ENCODE data around the gene TMEM266. TPM values are rescaled to one million over a fixed set of nuclear protein-coding genes. Genes with fewer than 3 reads are reported as not detected.
A peak's percentile ranks its signal among the peaks of the same experiment; 100 is the strongest.

TMEM266 gene
- total and polyA plus RNA-seq, 5 donors, result 0.09 TPM; not detected in 4

- no peaks in the 10 kb centered on the region for H3K4me1 ChIP-seq (ENCODE audit: control insufficient read depth, insufficient read depth, low read length)
- WGBS, result 95% methylated on average over 1 of the region's 1 CpG
- H3K9me3 ChIP-seq (ENCODE audit: control insufficient read depth, low read length), result no peaks in the 10 kb centered on the region
- no peak overlapping the region for H3K27ac ChIP-seq (ENCODE audit: low read length)
- ATAC-seq (no peak), DNase-seq (no peak)
- no peak overlapping the region for H3K4me3 ChIP-seq (ENCODE audit: low read length)
- no peaks in the 10 kb centered on the region for H3K27me3 ChIP-seq (ENCODE audit: control insufficient read depth, insufficient read depth)
- intact Hi-C loops (cut with DNase I), result no loop called here
These were observed 74.8 kb downstream of the TMEM266 start for GRCh38 chr15:76134537-76134936.

GRCh38 chr15:76135516-76135915 is 75.7 kb downstream of the TMEM266 start:
- DNase-seq (no peak), ATAC-seq (no peak)
- H3K9me3 ChIP-seq (ENCODE audit: control insufficient read depth, low read length), result no peaks in the 10 kb centered on the region
- H3K27me3 ChIP-seq (ENCODE audit: control insufficient read depth, insufficient read depth), result no peaks in the 10 kb centered on the region
- intact Hi-C loops (cut with DNase I), result loop anchor here in 3 of 4 donors (5.0 kb wide), 2 partner anchors 78 to 323 kb away; partner anchors contain the start of gene TMEM266 (in 1 of the 3)
- no peak overlapping the region for H3K4me3 ChIP-seq (ENCODE audit: low read length)
- no peak overlapping the region for H3K27ac ChIP-seq (ENCODE audit: low read length)
- peaks cover 1% of the 10 kb centered on the region for H3K4me1 ChIP-seq (ENCODE audit: control insufficient read depth, insufficient read depth, low read length)
- 92% methylated on average over 2 of the region's 2 CpGs for WGBS

GRCh38 chr15:76138436-76138835 is 78.7 kb downstream of the TMEM266 start:
- no peak for ATAC-seq

GRCh38 chr15:76139368-76140073 is 79.7 kb downstream of the TMEM266 start:
- Histone ChIP-seq H3K4me3 (ENCODE audit: low read length) (no peak overlapping the region), H3K27ac (ENCODE audit: low read length) (no peak overlapping the region), H3K4me1 (ENCODE audit: control insufficient read depth, insufficient read depth, low read length) (peaks cover 1% of the 10 kb centered on the region), H3K27me3 (ENCODE audit: control insufficient read depth, insufficient read depth) (no peaks in the 10 kb centered on the region), H3K9me3 (ENCODE audit: control insufficient read depth, low read length) (no peaks in the 10 kb centered on the region)
- peak; percentile 81 to 88 for ATAC-seq
- peak in 2 of 3 donors; percentile 62 to 76 for DNase-seq
- 18% methylated on average over 16 of the region's 16 CpGs for WGBS
- intact Hi-C loops (cut with DNase I), result loop anchor here (2.0 to 5.0 kb wide), 4 partner anchors 81 to 327 kb away; partner anchors contain the start of gene TMEM266 (in 3 of the 4)

More at GRCh38 chr15:76138436-76138835, 78.7 kb downstream of the TMEM266 start:
- no peak overlapping the region for H3K27ac ChIP-seq (ENCODE audit: low read length)
- WGBS, result 92% methylated on average over 5 of the region's 5 CpGs
- no peaks in the 10 kb centered on the region for H3K9me3 ChIP-seq (ENCODE audit: control insufficient read depth, low read length)
- no peak overlapping the region for H3K4me3 ChIP-seq (ENCODE audit: low read length)
- peaks cover 1% of the 10 kb centered on the region for H3K4me1 ChIP-seq (ENCODE audit: control insufficient read depth, insufficient read depth, low read length)
- DNase-seq, result no peak
- H3K27me3 ChIP-seq (ENCODE audit: control insufficient read depth, insufficient read depth), result no peaks in the 10 kb centered on the region
- intact Hi-C loops (cut with DNase I), result loop anchor here (2.0 to 5.0 kb wide), 4 partner anchors 80 to 326 kb away; partner anchors contain the start of gene TMEM266 (in 3 of the 4)

- Histone ChIP-seq H3K4me3 (ENCODE audit: low read length) (no peak overlapping the region), H3K27ac (ENCODE audit: low read length) (no peak overlapping the region), H3K27me3 (ENCODE audit: control insufficient read depth, insufficient read depth) (no peaks in the 10 kb centered on the region), H3K4me1 (ENCODE audit: control insufficient read depth, insufficient read depth, low read length) (peaks cover 1% of the 10 kb centered on the region), H3K9me3 (ENCODE audit: control insufficient read depth, low read length) (no peaks in the 10 kb centered on the region)
- peak; percentile 41 to 84 (median 80) for DNase-seq
- 26% methylated on average over 14 of the region's 14 CpGs for WGBS
- ATAC-seq, result peak; percentile 60 to 77
- intact Hi-C loops (cut with DNase I), result no loop called here
These were observed 80.3 kb downstream of the TMEM266 start for GRCh38 chr15:76140074-76140464.

- intact Hi-C loops (cut with DNase I), result no loop called here
These were observed 87.0 kb downstream of the TMEM266 start for GRCh38 chr15:76146812-76147211.

GRCh38 chr15:76147906-76148570 is 88.3 kb downstream of the TMEM266 start:
- Histone ChIP-seq H3K27me3 (ENCODE audit: control insufficient read depth, insufficient read depth) (no peaks in the 10 kb centered on the region), H3K27ac (ENCODE audit: low read length) (no peak overlapping the region), H3K4me3 (ENCODE audit: low read length) (no peak overlapping the region), H3K4me1 (ENCODE audit: control insufficient read depth, insufficient read depth, low read length) (no peaks in the 10 kb centered on the region), H3K9me3 (ENCODE audit: control insufficient read depth, low read length) (no peaks in the 10 kb centered on the region)
- ATAC-seq (peak; percentile 49 to 61), DNase-seq (peak; percentile 52 to 85 (median 81))
- 14% methylated on average over 21 of the region's 21 CpGs for WGBS
- intact Hi-C loops (cut with DNase I), result no loop called here

More at GRCh38 chr15:76146812-76147211, 87.0 kb downstream of the TMEM266 start:
- H3K27me3 ChIP-seq (ENCODE audit: control insufficient read depth, insufficient read depth), result no peaks in the 10 kb centered on the region
- no peak for ATAC-seq
- no peaks in the 10 kb centered on the region for H3K4me1 ChIP-seq (ENCODE audit: control insufficient read depth, insufficient read depth, low read length)
- 71% methylated on average over 5 of the region's 5 CpGs for WGBS
- DNase-seq, result no peak
- no peaks in the 10 kb centered on the region for H3K9me3 ChIP-seq (ENCODE audit: control insufficient read depth, low read length)
- no peak overlapping the region for H3K4me3 ChIP-seq (ENCODE audit: low read length)
- no peak overlapping the region for H3K27ac ChIP-seq (ENCODE audit: low read length)

GRCh38 chr15:76149291-76149915 is 89.6 kb downstream of the TMEM266 start:
- Histone ChIP-seq H3K27me3 (ENCODE audit: control insufficient read depth, insufficient read depth) (no peaks in the 10 kb centered on the region), H3K4me3 (ENCODE audit: low read length) (no peak overlapping the region), H3K27ac (ENCODE audit: low read length) (no peak overlapping the region), H3K4me1 (ENCODE audit: control insufficient read depth, insufficient read depth, low read length) (no peaks in the 10 kb centered on the region), H3K9me3 (ENCODE audit: control insufficient read depth, low read length) (no peaks in the 10 kb centered on the region)
- intact Hi-C loops (cut with DNase I), result no loop called here
- DNase-seq, result no peak
- 67% methylated on average over 4 of the region's 4 CpGs for WGBS
- no peak for ATAC-seq

GRCh38 chr15:76150513-76150912 is 90.7 kb downstream of the TMEM266 start:
- 33% methylated on average over 7 of the region's 7 CpGs for WGBS
- ATAC-seq (peak; percentile 70 to 79), DNase-seq (peak; percentile 62 to 86 (median 85))
- no peaks in the 10 kb centered on the region for H3K4me1 ChIP-seq (ENCODE audit: control insufficient read depth, insufficient read depth, low read length)
- intact Hi-C loops (cut with DNase I), result no loop called here
- no peaks in the 10 kb centered on the region for H3K9me3 ChIP-seq (ENCODE audit: control insufficient read depth, low read length)
- no peak overlapping the region for H3K27ac ChIP-seq (ENCODE audit: low read length)
- H3K27me3 ChIP-seq (ENCODE audit: control insufficient read depth, insufficient read depth), result no peaks in the 10 kb centered on the region
- H3K4me3 ChIP-seq (ENCODE audit: low read length), result no peak overlapping the region

- ATAC-seq (peak; percentile 78 to 87), DNase-seq (peak; percentile 69 to 90 (median 88))
- Histone ChIP-seq H3K4me1 (ENCODE audit: control insufficient read depth, insufficient read depth, low read length) (no peaks in the 10 kb centered on the region), H3K27me3 (ENCODE audit: control insufficient read depth, insufficient read depth) (no peaks in the 10 kb centered on the region), H3K9me3 (ENCODE audit: control insufficient read depth, low read length) (no peaks in the 10 kb centered on the region), H3K27ac (ENCODE audit: low read length) (no peak overlapping the region), H3K4me3 (ENCODE audit: low read length) (no peak overlapping the region)
- intact Hi-C loops (cut with DNase I), result no loop called here
- 15% methylated on average over 9 of the region's 9 CpGs for WGBS
These were observed 91.3 kb downstream of the TMEM266 start for GRCh38 chr15:76150971-76151598.
